ENCODE measurements around the gene PDIA4. TPM values are rescaled to one million over a fixed set of nuclear protein-coding genes. Genes with fewer than 3 reads are reported as not detected.
A peak's percentile ranks its signal among the peaks of the same experiment; 100 is the strongest.

PDIA4 gene
- total RNA-seq, 4 donors from 2014 or later: 34.6 to 169 (median 68.7) TPM

DNA sequence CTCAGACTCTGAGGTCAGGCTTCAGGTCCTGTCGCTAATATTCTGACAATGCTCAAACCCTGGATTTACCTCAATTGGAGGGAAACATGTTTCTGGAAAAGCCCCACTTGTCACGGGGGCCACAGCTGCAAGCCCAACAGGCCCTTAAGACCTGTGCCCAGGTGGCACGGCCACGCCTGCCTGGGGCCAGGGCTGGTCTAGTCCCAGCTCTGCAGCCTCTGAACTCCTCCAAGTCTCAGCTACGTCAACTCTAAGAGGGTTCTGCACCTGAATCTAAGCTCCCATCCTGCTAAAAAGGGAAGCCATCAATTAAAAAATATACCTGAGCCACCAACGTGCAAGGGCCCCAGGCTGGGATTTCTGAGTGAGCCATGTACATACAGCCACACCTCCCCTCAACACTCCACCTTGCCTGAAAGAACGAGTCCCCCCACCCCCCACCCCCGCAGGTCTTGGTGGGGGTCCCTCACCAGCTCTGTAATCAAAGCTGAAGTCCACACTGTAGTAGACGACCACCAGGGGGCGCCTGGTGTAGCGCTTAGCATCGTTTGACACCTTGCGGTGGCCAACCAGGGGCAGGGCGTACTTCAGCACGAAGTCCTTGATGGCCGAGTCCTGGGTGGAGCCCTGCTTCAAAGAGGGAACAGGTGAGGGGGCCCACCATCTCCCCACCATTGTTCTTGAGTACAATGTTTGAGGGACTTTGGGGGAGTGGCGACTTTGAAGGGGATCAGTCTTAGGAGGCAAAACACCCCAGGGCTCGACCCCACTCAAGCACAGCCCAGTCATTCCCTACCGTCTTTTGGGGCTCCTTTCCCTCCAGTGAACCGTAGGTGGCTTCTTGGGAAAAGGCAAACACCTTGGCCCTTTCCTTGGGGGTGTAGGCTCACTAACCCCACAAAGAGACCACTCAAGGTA, 22.6 kb downstream of the PDIA4 start:
- Histone ChIP-seq H3K9me3 (no peaks in the 10 kb centered on the region), H3K4me1 (no peaks in the 10 kb centered on the region), H3K36me3 (no peaks in the 10 kb centered on the region), H3K4me3 (no peak overlapping the region), H3K27ac (no peak overlapping the region), H3K27me3 (no peaks in the 10 kb centered on the region)
- TF ChIP-seq, protein P1, sequence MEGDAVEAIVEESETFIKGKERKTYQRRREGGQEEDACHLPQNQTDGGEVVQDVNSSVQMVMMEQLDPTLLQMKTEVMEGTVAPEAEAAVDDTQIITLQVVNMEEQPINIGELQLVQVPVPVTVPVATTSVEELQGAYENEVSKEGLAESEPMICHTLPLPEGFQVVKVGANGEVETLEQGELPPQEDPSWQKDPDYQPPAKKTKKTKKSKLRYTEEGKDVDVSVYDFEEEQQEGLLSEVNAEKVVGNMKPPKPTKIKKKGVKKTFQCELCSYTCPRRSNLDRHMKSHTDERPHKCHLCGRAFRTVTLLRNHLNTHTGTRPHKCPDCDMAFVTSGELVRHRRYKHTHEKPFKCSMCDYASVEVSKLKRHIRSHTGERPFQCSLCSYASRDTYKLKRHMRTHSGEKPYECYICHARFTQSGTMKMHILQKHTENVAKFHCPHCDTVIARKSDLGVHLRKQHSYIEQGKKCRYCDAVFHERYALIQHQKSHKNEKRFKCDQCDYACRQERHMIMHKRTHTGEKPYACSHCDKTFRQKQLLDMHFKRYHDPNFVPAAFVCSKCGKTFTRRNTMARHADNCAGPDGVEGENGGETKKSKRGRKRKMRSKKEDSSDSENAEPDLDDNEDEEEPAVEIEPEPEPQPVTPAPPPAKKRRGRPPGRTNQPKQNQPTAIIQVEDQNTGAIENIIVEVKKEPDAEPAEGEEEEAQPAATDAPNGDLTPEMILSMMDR (IDR thresholded peaks at IDR 0.05): peak; percentile 81 to 90 (median 84)
- no peak for TF ChIP-seq POLR2A (IDR thresholded peaks at IDR 0.05)
- peak; percentile 79 to 88 for DNase-seq
- intact Hi-C loops (cut with DNase I; ENCODE audit: low total_unique reads): loop anchor here (10.0 kb wide), 1 partner anchor 89 kb away; the partner anchor contains the start of gene ZNF786

DNA sequence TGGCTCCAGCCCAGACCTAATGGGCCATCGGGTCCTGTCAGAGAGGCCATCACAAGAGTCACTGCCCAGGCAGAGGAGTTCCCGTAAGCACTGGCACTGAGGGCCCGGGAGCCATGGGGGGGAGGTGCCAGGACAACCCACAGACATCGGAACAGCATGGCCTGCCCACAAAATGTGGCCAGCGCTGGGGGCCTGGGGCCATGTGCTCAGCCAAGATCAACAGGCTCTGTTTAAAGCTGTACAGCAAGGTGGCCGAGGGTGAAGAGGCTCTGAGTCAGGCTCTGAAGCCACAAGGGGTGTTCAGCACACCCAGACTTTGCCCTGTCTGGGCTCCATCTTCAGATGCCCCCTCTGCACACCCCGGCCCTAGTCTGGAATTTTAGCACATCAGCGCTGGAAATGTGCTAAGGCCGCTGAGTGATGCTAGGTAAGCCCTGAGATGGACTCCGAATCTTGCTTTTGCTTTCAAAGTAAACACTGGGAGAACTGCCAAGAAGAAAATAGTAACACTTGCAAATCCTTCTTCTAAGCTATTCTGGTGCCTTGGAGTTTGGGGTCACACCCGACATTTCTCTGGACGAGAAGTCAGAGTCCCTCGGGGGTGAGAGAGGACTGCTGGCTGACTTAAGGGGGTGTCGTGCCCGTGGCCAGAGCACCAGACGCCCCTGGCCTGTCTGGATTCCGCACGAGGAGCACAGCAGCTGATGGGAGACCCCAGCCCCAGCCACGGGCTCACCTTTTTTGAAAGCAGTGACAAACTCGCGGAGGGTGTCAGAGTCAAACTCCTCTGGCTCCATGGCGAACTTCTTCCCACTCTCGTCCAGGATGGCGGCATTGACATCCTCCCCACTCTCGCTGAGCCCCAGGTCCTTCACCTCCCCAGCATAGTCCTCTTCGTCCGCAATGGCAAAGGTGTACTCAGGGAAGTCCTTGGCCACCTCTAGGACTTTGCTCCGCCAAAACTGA, 23.6 kb downstream of the PDIA4 start:
- Histone ChIP-seq H3K27me3 (no peaks in the 10 kb centered on the region), H3K4me3 (no peak overlapping the region), H3K4me1 (no peaks in the 10 kb centered on the region), H3K27ac (no peak overlapping the region), H3K36me3 (no peaks in the 10 kb centered on the region), H3K9me3 (no peaks in the 10 kb centered on the region)
- TF ChIP-seq, protein P1 (IDR thresholded peaks at IDR 0.05): no peak
- TF ChIP-seq POLR2A (IDR thresholded peaks at IDR 0.05): no peak
- no peak for DNase-seq
- intact Hi-C loops (cut with DNase I; ENCODE audit: low total_unique reads): loop anchor here (10.0 kb wide), 1 partner anchor 90 kb away; the partner anchor contains the start of gene ZNF786

DNA sequence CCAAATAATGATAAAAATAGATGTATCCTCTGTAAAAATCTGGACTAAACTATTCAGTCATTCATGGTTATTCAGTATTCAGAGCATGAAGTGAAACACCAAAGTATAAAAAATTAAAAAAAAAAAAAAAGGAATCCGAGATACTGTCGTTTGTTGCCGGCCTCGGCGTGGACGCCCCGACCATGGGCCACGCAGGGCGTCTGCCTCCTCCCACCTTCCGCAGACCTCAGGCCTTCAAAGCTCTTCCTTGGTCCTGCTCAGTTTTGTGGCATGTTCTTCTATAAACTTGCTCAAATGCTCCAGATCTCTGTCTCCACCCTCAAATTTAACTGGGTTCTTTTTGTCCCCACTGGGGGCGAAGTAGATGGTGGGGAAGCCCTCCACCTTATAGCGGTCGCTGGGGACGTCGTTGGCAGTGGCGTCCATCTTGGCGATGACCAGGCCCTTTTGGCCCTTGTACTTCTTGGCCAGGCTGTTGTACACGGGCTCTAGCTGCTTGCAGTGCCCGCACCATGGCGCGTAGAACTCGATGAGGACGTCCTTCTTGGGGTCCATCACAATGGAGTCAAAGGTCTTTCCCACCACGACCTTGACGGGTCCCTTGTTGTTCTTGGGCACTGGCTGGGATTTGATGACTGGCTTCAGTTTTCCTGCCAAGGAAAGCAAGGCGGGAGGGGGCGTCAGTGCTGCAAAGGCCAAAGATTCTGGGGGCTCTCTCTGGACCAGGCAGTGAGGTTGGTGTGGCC, 24.6 kb downstream of the PDIA4 start:
- Histone ChIP-seq H3K9me3 (no peaks in the 10 kb centered on the region), H3K27ac (no peak overlapping the region), H3K27me3 (no peaks in the 10 kb centered on the region), H3K36me3 (no peaks in the 10 kb centered on the region), H3K4me1 (no peaks in the 10 kb centered on the region), H3K4me3 (no peak overlapping the region)
- no peak for DNase-seq
- intact Hi-C loops (cut with DNase I; ENCODE audit: low total_unique reads): loop anchor here (10.0 kb wide), 1 partner anchor 91 kb away; the partner anchor contains the start of gene ZNF786
- TF ChIP-seq POLR2A (IDR thresholded peaks at IDR 0.05): no peak
- TF ChIP-seq, protein P1 (IDR thresholded peaks at IDR 0.05): no peak

DNA sequence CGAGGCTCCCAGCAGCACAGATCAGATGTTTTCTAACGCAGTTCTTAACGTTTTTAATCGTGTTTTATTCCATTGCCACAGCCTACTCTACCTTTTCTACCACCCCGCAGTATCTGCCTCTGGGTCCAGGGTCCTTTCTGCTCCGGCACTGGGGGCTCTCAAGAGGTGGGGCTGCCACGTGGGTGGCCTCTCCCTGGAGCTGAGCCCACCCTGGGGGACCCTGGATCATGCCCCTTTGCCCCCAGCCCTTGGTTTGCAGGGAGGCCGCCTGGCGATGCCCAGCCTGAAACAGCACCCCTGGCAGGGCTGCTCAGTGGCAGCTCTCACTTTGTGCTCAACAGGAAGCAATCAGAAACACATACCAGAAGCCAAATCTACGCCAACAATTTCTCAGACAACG, 25.3 kb downstream of the PDIA4 start:
- DNase-seq: no peak
- intact Hi-C loops (cut with DNase I; ENCODE audit: low total_unique reads): loop anchor here (10.0 kb wide), 1 partner anchor 92 kb away; the partner anchor contains the start of gene ZNF786
- H3K36me3 ChIP-seq: no peaks in the 10 kb centered on the region

More for the DNA sequence above, 25.3 kb downstream of the PDIA4 start:
- Histone ChIP-seq H3K4me1 (no peaks in the 10 kb centered on the region), H3K9me3 (no peaks in the 10 kb centered on the region), H3K27ac (no peak overlapping the region), H3K27me3 (no peaks in the 10 kb centered on the region), H3K4me3 (no peak overlapping the region)
- TF ChIP-seq, protein P1 (IDR thresholded peaks at IDR 0.05): no peak
- no peak for TF ChIP-seq POLR2A (IDR thresholded peaks at IDR 0.05)

Data from uterus (tissue), 4 donors.